RPMI8226 (cell line): Measurements from ENCODE around the gene ADAMTS2.

Experiments used
- DNase-seq: peaks from one replicate; pipeline ENCODE4 v3.0.0-alpha.2; 2015

Gene ADAMTS2

GRCh38 chr5:179250561-179251225 lies 94.6 kb downstream of the ADAMTS2 start:
- DNase-seq: no peak

- DNase-seq: no peak
Measured at GRCh38 chr5:179246227-179246626, 99.0 kb downstream of the ADAMTS2 start.

- no peak for DNase-seq
Measured at GRCh38 chr5:179245031-179245430, 100.2 kb downstream of the ADAMTS2 start.

GRCh38 chr5:179244044-179244443 lies 101.2 kb downstream of the ADAMTS2 start:
- DNase-seq: no peak

- peak; percentile 42 for DNase-seq
Measured at GRCh38 chr5:179243333-179243732, 101.9 kb downstream of the ADAMTS2 start.

GRCh38 chr5:179242676-179243075 lies 102.6 kb downstream of the ADAMTS2 start:
- DNase-seq: no peak

- DNase-seq: no peak
Measured at GRCh38 chr5:179241764-179242370, 103.4 kb downstream of the ADAMTS2 start.

- DNase-seq: no peak
Measured at GRCh38 chr5:179241175-179241574, 104.1 kb downstream of the ADAMTS2 start.

GRCh38 chr5:179240561-179240960 lies 104.7 kb downstream of the ADAMTS2 start:
- DNase-seq: no peak

- no peak for DNase-seq
Measured at GRCh38 chr5:179239256-179240135, 105.8 kb downstream of the ADAMTS2 start.

GRCh38 chr5:179238628-179238970 lies 106.7 kb downstream of the ADAMTS2 start:
- DNase-seq: no peak

GRCh38 chr5:179237770-179238627 lies 107.3 kb downstream of the ADAMTS2 start:
- DNase-seq: no peak

GRCh38 chr5:179235416-179236400 lies 109.6 kb downstream of the ADAMTS2 start:
- DNase-seq: no peak

GRCh38 chr5:179234563-179235135 lies 110.6 kb downstream of the ADAMTS2 start:
- no peak for DNase-seq

GRCh38 chr5:179233909-179234562 lies 111.2 kb downstream of the ADAMTS2 start:
- no peak for DNase-seq

- DNase-seq: no peak
Measured at GRCh38 chr5:179232091-179232735, 113.0 kb downstream of the ADAMTS2 start.

- DNase-seq: no peak
Measured at GRCh38 chr5:179231309-179231708, 114.0 kb downstream of the ADAMTS2 start.

- no peak for DNase-seq
Measured at GRCh38 chr5:179230061-179230461, 115.2 kb downstream of the ADAMTS2 start.

- no peak for DNase-seq
Measured at GRCh38 chr5:179229331-179229831, 115.9 kb downstream of the ADAMTS2 start.
